Esophagus muscularis mucosa (tissue), 4 donors: ENCODE data around the gene PPFIA4. TPM values are rescaled to one million over a fixed set of nuclear protein-coding genes. Genes with fewer than 3 reads are reported as not detected.
A peak's percentile ranks its signal among the peaks of the same experiment; 100 is the strongest.

ENCODE experiments used
- DNase-seq: peaks from one replicate; pipeline ENCODE4 v3.0.0-alpha.2; 2017; ENCODE audit errors: extremely low spot score
- H3K27ac ChIP-seq, 4 donors: fragments of 200-600 bp; sonication (generic); replicated peaks in 1 of 4; 1 replicate in 3 of 4; 2 replicates in 1 of 4; pipeline ENCODE4 v1.5.1; 2016 to 2019; ENCODE audit warnings: mild to moderate bottlenecking in 1 of 4
- H3K27me3 ChIP-seq, 4 donors: fragments of 200-600 bp; sonication (generic); one replicate each; pipeline versions ENCODE4 v1.5.1 to v1.6.0; 2016 to 2019
- H3K36me3 ChIP-seq, 4 donors: fragments of 200-600 bp; sonication (generic); one replicate each; pipeline ENCODE4 v1.5.1; 2016 to 2019
- H3K4me1 ChIP-seq, 4 donors: fragments of 200-600 bp; sonication (generic); one replicate each; pipeline ENCODE4 v1.5.1; 2016 to 2019
- H3K4me3 ChIP-seq, 4 donors: fragments of 200-600 bp; sonication (generic); 1 replicate in 2 of 4; 2 replicates in 2 of 4; pipeline ENCODE4 v1.5.1; 2016 to 2019; ENCODE audit warnings: mild to moderate bottlenecking in 4 of 4, moderate library complexity in 1 of 4
- H3K9me3 ChIP-seq, 4 donors: fragments of 200-600 bp; sonication (generic); 1 replicate in 3 of 4; 2 replicates in 1 of 4; pipeline ENCODE4 v1.5.1; 2016 to 2019
- CTCF ChIP-seq, 3 experiments: fragments of 200-600 bp in 2 of 3; fragments of 450-650 bp in 1 of 3; sonication (generic) in 2 of 3; IDR thresholded peaks; one replicate each; pipeline ENCODE4 v1.5.1; 2017 to 2019; ENCODE audit warnings: antibody characterized with exemption in 3 of 3, mild to moderate bottlenecking in 2 of 3, moderate library complexity in 1 of 3
- EP300 ChIP-seq: sonication (generic); formaldehyde crosslinking; IDR thresholded peaks from one replicate; pipeline ENCODE4 v1.6.1; 2017; ENCODE audit warnings: antibody characterized with exemption
- POLR2A ChIP-seq: fragments of 450-650 bp; IDR thresholded peaks from one replicate; pipeline ENCODE4 v1.6.1; 2017; ENCODE audit warnings: antibody characterized with exemption, moderate library complexity, mild to moderate bottlenecking, low read depth
- POLR2AphosphoS5 ChIP-seq, 2 donors: sonication (generic); formaldehyde crosslinking; IDR thresholded peaks; one replicate each; pipeline ENCODE4 v1.6.1; 2017; ENCODE audit warnings: antibody characterized with exemption in 2 of 2
- WGBS: methylation state at CpG from one replicate; pipeline ENCODE4 v1.1.5; 2018; 5-methylcytosine and 5-hydroxymethylcytosine counted together
- intact Hi-C: fragments of 100-400 bp; cut with DNase I; formaldehyde crosslinking; loops from one replicate; pipeline ENCODE4 v1.15.1; 2023
- total RNA-seq, 4 donors: library from RNA; depleted of rRNA; stranded (reverse); fragments of >200 nt; gene quantifications; one replicate each; pipeline versions ENCODE4 v1.1.0 to v1.2.1, GENCODE V29; 2016

PPFIA4 gene
- total RNA-seq, 4 donors from 2014 or later: 0.42 to 1.6 (median 1.1) TPM

- TF ChIP-seq CTCF (IDR thresholded peaks at IDR 0.05): no peak
- no peak for TF ChIP-seq EP300
- no peak for TF ChIP-seq POLR2A
- no peak for TF ChIP-seq POLR2AphosphoS5 (IDR thresholded peaks at IDR 0.05)
- intact Hi-C loops: loop anchor here (2.0 to 5.0 kb wide), 2 partner anchors 56 to 99 kb away; no protein-coding TSS in a partner anchor
- no peaks in the 10 kb centered on the region for H3K9me3 ChIP-seq
- no peak overlapping the region for H3K27ac ChIP-seq
- no peak overlapping the region for H3K4me3 ChIP-seq
- WGBS: 69% methylated on average over 7 of the region's 10 CpGs
- DNase-seq: peak; percentile 72
- H3K36me3 ChIP-seq: no peaks in the 10 kb centered on the region
- peaks cover 0 to 51% (median 21%) of the 10 kb centered on the region in 4 donors for H3K27me3 ChIP-seq
- H3K4me1 ChIP-seq: peaks cover 3 to 10% (median 9%) of the 10 kb centered on the region in 4 donors
These were observed 90.0 kb downstream of the PPFIA4 start for GRCh38 chr1:203116091-203116820.

- Histone ChIP-seq H3K4me3 (no peak overlapping the region), H3K27me3 (peaks cover 0 to 68% (median 21%) of the 10 kb centered on the region in 4 donors), H3K36me3 (no peaks in the 10 kb centered on the region), H3K27ac (no peak overlapping the region), H3K9me3 (no peaks in the 10 kb centered on the region), H3K4me1 (peaks cover 3 to 10% (median 9%) of the 10 kb centered on the region in 4 donors)
- intact Hi-C loops: loop anchor here (2.0 to 5.0 kb wide), 2 partner anchors 54 to 97 kb away; no protein-coding TSS in a partner anchor
- TF ChIP-seq CTCF (IDR thresholded peaks at IDR 0.05) (peak; percentile 75 to 76 (median 76)), EP300 (no peak)
- DNase-seq: peak; percentile 92
- WGBS: 25% methylated on average over 31 of the region's 35 CpGs
These were observed 91.6 kb downstream of the PPFIA4 start for GRCh38 chr1:203117611-203118575.

GRCh38 chr1:203120325-203121153 lies 94.2 kb downstream of the PPFIA4 start:
- Histone ChIP-seq H3K4me1 (peaks cover 3 to 10% (median 9%) of the 10 kb centered on the region in 4 donors), H3K4me3 (no peak overlapping the region), H3K36me3 (no peaks in the 10 kb centered on the region), H3K9me3 (no peaks in the 10 kb centered on the region), H3K27me3 (peaks cover 0 to 94% (median 28%) of the 10 kb centered on the region in 4 donors), H3K27ac (no peak overlapping the region)
- TF ChIP-seq POLR2AphosphoS5 (IDR thresholded peaks at IDR 0.05) (no peak), POLR2A (no peak), EP300 (no peak), CTCF (IDR thresholded peaks at IDR 0.05) (no peak)
- WGBS: 63% methylated on average over 4 of the region's 7 CpGs
- intact Hi-C loops: no loop called here
- peak; percentile 64 for DNase-seq

GRCh38 chr1:203121186-203122015 lies 95.1 kb downstream of the PPFIA4 start:
- H3K4me3 ChIP-seq: no peak overlapping the region
- TF ChIP-seq CTCF (IDR thresholded peaks at IDR 0.05) (no peak), POLR2AphosphoS5 (IDR thresholded peaks at IDR 0.05) (no peak), POLR2A (no peak), EP300 (no peak)
- H3K27ac ChIP-seq: no peak overlapping the region
- H3K4me1 ChIP-seq: peaks cover 4 to 16% (median 11%) of the 10 kb centered on the region in 4 donors
- intact Hi-C loops: no loop called here
- 69% methylated on average over 11 of the region's 11 CpGs for WGBS
- no peaks in the 10 kb centered on the region for H3K36me3 ChIP-seq
- no peak for DNase-seq
- peaks cover 0 to 96% (median 28%) of the 10 kb centered on the region in 4 donors for H3K27me3 ChIP-seq
- H3K9me3 ChIP-seq: no peaks in the 10 kb centered on the region
